Endometrium (tissue), 2 donors: ENCODE data around the gene LAGE3.
"Not testable (repeated sequence)": the region's sequence is repeated elsewhere in the genome, so short reads cannot be mapped to it uniquely, and the experiment has no call there.

Experiments
- FAIRE-seq: peaks from 2 replicates; lab custom pipeline; 2012; peaks lifted over from hg19 to GRCh38; lab: Jason Lieb, UNC
- donor health status: control.
- donor health status: control.

Gene LAGE3

DNA sequence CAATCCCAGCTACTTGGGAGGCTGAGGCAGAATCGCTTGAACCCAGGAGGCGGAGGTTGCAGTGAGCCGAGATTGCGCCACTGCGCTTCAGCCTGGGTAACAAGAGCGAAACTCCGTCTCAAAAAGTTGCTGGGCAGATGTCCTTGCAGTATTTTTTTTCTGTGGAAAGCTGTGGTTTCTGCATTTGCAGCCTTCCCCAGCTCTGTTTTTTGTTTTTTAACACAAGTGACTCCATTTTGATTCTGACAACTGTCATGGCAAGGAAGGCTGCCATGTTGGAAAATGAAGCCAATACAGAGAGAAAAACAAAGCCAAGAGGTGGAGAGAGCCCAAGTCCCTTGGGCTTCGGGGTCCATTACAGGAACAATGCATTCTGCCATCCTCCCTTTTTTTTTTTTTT lies 23.0 kb upstream of the LAGE3 start:
- no peak for FAIRE-seq

- FAIRE-seq = not testable (repeated sequence)
Observed at GRCh38 chrX:154501423-154501822, 22.3 kb upstream of the LAGE3 start.

GRCh38 chrX:154496591-154497137 lies 17.6 kb upstream of the LAGE3 start:
- not testable (repeated sequence) for FAIRE-seq

- no peak for FAIRE-seq
Observed at GRCh38 chrX:154495472-154495922, 16.4 kb upstream of the LAGE3 start.

DNA sequence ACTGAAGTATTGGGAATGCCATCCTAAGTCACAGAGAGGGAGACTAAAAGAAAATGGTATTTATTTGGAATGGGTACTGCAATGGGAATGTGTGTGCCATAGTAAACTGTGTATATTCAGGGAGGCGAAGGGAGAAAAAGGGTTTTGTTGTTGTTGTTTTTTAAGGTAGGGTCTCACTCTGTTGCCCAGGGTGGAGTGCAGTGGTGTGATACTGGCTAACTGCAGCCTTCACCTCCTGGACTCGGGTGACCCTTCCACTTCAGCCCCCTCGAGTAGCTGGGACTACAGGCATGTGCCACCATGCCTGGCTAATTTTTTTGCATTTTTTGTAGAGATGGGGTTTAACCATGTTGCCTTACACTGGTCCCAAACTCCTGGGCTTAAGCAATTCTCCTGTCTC lies 15.6 kb upstream of the LAGE3 start:
- no peak for FAIRE-seq

DNA sequence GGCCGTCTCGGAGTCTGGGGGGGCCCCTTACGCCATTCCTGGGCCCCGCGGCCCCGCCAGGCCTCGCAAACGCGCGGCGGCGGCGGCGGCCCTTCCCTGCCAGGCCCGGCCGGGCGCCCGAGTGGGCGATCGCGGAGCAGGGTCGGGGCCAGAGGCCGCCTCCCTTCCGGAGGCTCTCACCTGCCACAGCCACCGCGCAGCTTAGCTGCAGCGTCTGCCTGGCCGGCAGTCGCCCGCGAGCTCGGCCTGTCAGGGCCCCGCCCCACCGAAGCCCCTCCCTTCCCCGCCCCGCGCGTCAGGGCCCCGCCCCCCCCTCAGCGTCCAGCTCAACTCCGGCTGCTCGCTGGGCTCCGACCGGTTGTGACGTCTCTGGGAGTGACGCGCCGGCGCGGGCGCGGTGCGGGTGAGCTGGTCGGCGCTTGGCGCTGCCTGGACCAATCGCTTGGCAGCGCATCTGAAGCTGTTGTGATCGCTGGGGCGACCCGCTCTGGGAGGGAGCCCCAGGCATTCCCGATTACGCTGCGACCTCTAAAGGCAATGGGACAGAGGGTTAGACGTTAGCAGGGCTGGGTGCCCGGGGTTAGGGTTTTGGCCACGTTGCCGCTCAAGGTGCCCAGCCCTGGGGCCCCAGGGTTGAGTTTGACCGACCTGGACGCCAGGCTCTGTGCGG lies 11.5 kb upstream of the LAGE3 start, which contains the start of gene SLC10A3:
SLC10A3 (minus strand) TSS at position 216 of the 670 bp plus-strand sequence. CDS start 1,689 bp downstream, outside the sequence.
- no peak for FAIRE-seq

- no peak for FAIRE-seq
Observed at GRCh38 chrX:154490021-154490413, 10.9 kb upstream of the LAGE3 start.

DNA sequence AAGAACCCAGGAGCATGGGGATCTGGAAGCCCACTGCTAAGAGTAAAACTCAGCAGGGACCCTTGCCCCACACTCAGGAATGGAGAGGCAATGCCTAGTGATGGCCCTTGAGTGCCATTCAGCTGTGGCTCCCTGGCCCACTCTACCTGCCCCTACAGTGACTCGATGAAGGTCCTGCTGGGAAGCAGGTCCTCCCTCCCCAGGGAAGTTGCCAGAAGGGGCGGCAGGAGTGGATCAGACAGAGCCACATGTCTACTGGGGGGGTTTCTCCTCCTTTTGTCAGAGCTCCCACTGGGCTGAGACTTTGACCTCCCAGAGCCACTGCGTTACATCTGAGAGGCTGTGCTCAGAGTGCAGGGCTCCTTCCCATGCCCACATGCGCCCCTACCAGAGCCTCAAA lies 10.1 kb upstream of the LAGE3 start:
- FAIRE-seq = no peak

GRCh38 chrX:154488336-154489075 lies 9.4 kb upstream of the LAGE3 start:
- FAIRE-seq = no peak

- no peak for FAIRE-seq
Observed at GRCh38 chrX:154487518-154488290, 8.6 kb upstream of the LAGE3 start.

DNA sequence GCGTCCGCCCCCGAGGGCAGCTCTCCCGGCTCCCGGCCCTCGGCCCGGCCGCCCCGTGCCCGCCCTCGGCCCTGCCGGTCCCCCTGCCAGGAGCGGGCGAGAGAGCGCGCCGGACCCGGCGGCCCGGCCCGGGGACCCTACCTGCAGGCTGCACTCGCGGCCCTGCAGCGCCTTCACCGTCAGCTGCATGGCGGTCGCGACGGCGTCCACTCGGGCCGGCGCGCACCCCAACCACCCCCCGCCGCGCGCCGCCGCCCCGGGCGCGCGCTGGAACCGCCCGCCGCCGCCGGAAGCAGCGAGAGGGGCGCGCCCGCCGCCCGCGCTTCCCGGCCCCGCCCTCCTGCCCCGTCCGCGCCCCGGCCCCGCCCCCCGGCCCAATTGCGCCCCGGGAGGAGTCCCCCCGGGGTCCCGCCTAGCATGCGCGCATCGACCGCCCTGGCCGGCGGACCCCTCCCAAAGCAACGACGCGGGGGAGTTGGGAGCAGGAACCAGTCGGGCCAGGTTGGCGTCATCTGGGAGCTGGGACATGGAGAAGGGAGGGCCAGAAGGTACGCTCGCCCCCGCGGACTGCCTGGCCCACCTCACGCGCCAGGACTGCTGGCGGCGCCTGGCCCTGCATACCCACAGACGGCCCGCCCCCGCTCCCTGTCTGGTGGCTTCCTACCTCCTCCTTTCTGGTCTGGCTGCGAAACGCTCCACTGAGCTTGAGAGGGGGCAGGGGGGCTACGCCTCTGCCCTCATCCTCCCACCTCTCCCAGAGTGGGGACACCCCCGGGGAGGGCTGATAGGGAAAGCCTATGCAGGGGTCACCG lies 7.5 kb upstream of the LAGE3 start, which contains the start of gene UBL4A:
UBL4A (minus strand) TSS at position 220 of the 812 bp plus-strand sequence; CDS start at position 189, 31 bp downstream.
- no peak for FAIRE-seq

DNA sequence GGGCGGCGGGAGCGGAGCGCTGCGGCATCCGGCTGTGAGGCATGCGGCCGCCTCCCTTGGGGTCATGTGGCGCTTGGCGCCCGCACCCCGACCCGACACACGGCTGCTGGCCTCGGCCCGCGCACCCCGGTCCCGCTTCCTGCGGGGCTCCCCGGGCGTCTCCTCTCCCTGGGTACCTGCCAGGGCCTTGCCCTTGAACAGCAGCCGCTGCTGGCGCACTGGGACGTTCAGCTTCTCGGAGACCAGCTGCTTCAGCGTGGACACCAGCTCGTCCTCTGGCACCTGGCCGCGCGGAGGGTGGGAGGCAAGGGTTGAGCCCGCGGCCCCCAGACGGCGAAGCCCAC lies 6.9 kb upstream of the LAGE3 start:
- no peak for FAIRE-seq

DNA sequence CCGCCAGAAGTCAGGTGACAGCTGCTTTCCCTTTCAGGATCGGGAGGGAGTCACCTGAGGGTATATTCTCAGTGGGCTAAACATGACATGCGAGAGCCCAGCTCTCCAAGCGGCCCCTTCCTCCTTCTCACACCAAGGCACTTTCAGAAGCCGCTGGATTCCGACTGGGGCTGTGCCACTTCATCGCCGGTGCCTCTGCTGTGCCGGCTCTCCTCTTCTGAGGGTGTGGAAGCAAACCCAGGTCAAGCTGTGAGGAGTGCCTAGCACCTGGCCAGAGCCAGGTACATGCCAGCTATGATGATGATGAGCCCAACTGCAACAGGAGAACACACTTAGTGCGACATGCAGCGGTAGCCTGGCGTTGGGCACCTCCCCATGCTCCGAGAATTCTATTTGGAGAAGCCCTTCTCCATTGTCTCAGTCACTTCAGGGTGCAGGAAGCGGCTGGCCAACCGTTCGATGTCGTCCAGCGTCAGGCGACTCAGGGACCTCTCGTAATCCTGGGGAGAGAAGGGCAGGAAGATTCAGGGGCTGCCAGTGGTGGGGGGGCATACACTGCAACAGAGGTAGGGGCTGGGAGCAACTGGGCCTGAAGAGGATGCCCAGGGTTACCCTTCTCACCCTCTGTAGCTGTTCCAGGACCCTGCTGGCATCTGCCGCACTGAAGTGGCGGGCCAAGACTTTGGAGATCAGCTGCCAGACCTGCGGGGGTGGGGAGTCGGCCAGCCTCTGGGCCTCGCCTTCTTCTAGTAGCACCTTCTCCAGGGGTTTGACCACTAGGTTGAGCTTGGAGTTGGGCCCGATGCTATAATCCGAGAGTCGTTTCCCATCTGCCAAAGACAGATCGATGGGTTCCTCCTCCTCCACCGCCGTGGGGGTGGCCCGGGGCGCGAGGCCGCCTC lies 6.3 kb upstream of the LAGE3 start:
- no peak for FAIRE-seq

DNA sequence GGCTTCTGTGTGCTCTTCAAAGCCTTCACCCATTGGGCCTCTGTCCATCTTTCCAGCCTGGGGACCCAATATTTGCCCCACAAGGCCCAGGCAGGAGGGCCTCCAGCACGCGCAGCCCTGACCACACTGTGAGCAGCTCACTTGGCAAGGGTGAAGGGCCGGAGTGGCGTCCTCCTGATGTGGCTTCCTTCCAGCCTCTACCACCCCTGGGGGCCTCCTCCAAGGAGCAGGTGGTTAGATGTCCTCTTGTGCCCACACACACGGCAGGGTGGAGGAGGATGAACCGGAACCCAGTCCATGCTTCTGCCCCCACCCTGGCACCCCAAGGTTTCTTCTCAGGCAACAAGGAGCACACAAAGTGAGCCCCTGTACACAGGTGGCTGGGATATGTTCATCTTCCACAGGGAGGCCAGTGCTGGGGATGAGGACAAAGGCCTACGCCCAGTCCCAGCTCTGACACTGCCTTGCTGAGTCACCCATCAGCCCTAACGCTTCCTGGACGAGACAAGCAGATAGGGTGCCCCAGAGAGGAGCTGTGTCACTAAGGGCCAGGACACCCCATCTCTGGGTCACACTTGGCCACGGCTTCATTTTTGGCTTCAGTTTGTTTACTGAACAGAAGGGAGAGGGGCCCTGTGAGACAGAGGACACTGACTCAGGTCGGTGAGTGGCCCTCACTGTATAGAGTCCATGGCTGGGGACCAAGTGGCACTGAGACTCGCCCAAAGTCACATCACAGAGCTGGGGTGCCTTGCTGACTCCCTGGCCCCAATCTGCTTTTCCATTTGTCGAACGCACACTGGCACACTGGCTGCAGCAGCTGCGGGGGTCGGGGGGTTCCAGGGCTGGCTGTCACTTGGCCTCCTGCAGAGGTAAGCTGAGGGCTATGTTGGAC lies 5.4 kb upstream of the LAGE3 start:
- no peak for FAIRE-seq

GRCh38 chrX:154483325-154483724 lies 4.2 kb upstream of the LAGE3 start:
- no peak for FAIRE-seq

DNA sequence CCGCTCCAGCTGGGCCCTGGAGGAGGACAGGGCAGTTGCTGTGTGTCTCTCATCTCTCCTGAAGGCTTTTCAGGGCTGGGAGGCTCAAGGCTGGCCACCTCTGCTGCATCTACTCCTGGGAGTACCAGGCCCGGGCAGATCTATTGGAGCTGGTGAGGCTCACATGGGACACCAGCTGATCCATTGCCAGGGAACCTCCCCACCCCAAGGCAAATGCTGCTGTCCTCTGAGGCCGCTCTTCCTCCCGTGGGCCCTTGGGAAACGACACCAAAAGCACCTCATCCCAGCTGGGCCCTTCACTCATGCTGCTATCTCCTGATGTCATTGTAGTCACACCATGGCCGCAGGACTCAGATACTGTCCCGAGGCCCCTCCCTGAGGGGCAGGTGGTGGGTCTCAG lies 3.7 kb upstream of the LAGE3 start:
- FAIRE-seq = no peak

DNA sequence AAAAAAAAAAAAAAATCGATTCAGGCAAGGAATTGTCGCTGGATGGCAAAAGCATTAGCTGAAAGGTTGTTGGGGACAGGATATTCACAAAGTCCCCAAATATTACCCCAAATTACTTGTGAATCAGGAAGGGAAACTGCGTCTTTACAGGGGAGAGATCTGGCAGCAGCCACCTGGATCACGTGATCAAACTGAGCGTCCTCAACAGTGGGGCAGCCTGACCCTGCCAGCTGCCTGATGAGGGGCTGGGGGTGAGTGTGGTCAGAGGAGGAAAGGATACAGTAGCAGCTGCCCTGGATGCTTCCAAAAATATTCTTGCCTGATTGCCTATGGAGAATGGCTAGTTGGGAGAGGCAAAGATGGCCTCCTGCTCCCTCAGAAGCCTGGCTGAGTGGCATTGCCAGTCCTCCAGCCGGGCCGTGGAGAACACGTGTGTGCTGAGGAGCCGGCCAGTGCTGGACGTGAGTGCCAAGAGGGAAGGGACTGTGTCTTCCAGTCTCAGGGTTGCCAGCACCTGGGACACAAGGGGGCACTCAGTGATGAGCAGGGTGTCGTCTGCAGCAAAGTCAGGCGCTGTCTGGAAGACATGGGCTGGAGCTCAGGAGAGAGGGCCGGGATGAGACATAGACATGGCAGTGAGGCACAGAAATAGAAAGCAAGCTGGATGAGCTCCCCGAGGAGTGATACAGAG lies 3.0 kb upstream of the LAGE3 start:
- FAIRE-seq = no peak

- no peak for FAIRE-seq
Observed at GRCh38 chrX:154481195-154481594, 2.1 kb upstream of the LAGE3 start.
